CD14-positive monocyte (primary cell): ENCODE measurements around the gene MAP2. TPM values are rescaled to one million over a fixed set of nuclear protein-coding genes. Genes with fewer than 3 reads are reported as not detected.

Experiments
- DNase-seq, 3 donors: peaks; one replicate each; pipeline ENCODE4 v3.0.0-alpha.2; 2011 to 2022
- H2AFZ ChIP-seq: 2 replicates; pipeline ENCODE4 v1.6.0; 2012; ENCODE audit warnings: mild to moderate bottlenecking, low read depth, low read length, inconsistent platforms; ENCODE audit not compliant: insufficient read depth, poor library complexity, severe bottlenecking
- H3K27ac ChIP-seq, 2 donors: 1 replicate in 1 of 2; 2 replicates in 1 of 2; pipeline ENCODE4 v1.5.1; 2012 to 2013; ENCODE audit warnings: low read length in 2 of 2, control low read depth in 1 of 2, inconsistent platforms in 1 of 2, low read depth in 1 of 2, mild to moderate bottlenecking in 1 of 2
- H3K27me3 ChIP-seq, 2 donors: one replicate each; pipeline versions ENCODE4 v1.6.0 to v1.6.1; 2011 to 2013; ENCODE audit warnings: low read length in 2 of 2; ENCODE audit not compliant: control insufficient read depth in 2 of 2, insufficient read depth in 2 of 2
- H3K36me3 ChIP-seq, 2 donors: replicated peaks in 1 of 2; 1 replicate in 1 of 2; 2 replicates in 1 of 2; pipeline versions ENCODE4 v1.5.1 to v1.6.1; 2012 to 2013; ENCODE audit warnings: low read length in 2 of 2, control low read depth in 1 of 2, inconsistent platforms in 1 of 2, mild to moderate bottlenecking in 1 of 2; ENCODE audit not compliant: insufficient read depth in 2 of 2, control insufficient read depth in 1 of 2
- H3K4me1 ChIP-seq, 2 donors: 1 replicate in 1 of 2; 2 replicates in 1 of 2; pipeline versions ENCODE4 v1.5.1 to v1.6.1; 2012 to 2013; ENCODE audit warnings: low read length in 2 of 2, control low read depth in 1 of 2, inconsistent platforms in 1 of 2, mild to moderate bottlenecking in 1 of 2, moderate library complexity in 1 of 2; ENCODE audit not compliant: insufficient read depth in 2 of 2, control insufficient read depth in 1 of 2
- H3K4me2 ChIP-seq: replicated peaks from 2 replicates; pipeline ENCODE3; 2012; ENCODE audit warnings: low read length, moderate library complexity, mild to moderate bottlenecking; ENCODE audit not compliant: poor library complexity, severe bottlenecking; ENCODE audit errors: extremely low read depth
- H3K4me3 ChIP-seq, 3 experiments: fragments of 200-600 bp in 1 of 3; sonication (generic) in 1 of 3; replicated peaks in 1 of 3; 1 replicate in 2 of 3; 2 replicates in 1 of 3; pipeline ENCODE4 v1.5.1; 2011 to 2013; ENCODE audit warnings: low read length in 3 of 3, mild to moderate bottlenecking in 3 of 3, control low read depth in 2 of 3, low read depth in 2 of 3, inconsistent platforms in 1 of 3, moderate library complexity in 1 of 3
- H3K79me2 ChIP-seq: 2 replicates; pipeline ENCODE4 v1.6.0; 2012; ENCODE audit warnings: mild to moderate bottlenecking, control low read depth, inconsistent platforms, low read length, moderate library complexity; ENCODE audit not compliant: insufficient read depth
- H3K9ac ChIP-seq: 2 replicates; pipeline ENCODE4 v1.6.0; 2017; ENCODE audit warnings: low read length, mild to moderate bottlenecking; ENCODE audit not compliant: insufficient read depth, poor library complexity, severe bottlenecking
- H3K9me3 ChIP-seq, 2 donors: replicated peaks in 1 of 2; 1 replicate in 1 of 2; 2 replicates in 1 of 2; pipeline versions ENCODE4 v1.5.1 to v1.6.1; 2012 to 2013; ENCODE audit warnings: low read length in 2 of 2, control low read depth in 1 of 2; ENCODE audit not compliant: control insufficient read depth in 1 of 2, insufficient read depth in 1 of 2
- H4K20me1 ChIP-seq: 2 replicates; pipeline ENCODE4 v1.6.0; 2012; ENCODE audit warnings: mild to moderate bottlenecking, low read length, control low read depth, moderate library complexity; ENCODE audit not compliant: insufficient read depth
- H3K27ac Mint-ChIP-seq, 7 donors: one replicate each; pipeline ENCODE4 v1.8.0; 2020; ENCODE audit warnings: mild to moderate bottlenecking in 7 of 7, mixed read lengths in 7 of 7, moderate library complexity in 6 of 7, inconsistent platforms in 2 of 7
- H3K27me3 Mint-ChIP-seq, 3 donors: one replicate each; pipeline ENCODE4 v1.8.0; 2021 to 2022; ENCODE audit warnings: low read depth in 3 of 3, mild to moderate bottlenecking in 3 of 3, mixed read lengths in 3 of 3, moderate library complexity in 3 of 3, inconsistent platforms in 1 of 3
- H3K36me3 Mint-ChIP-seq, 2 donors: one replicate each; pipeline ENCODE4 v1.8.0; 2020; ENCODE audit warnings: mixed read lengths in 2 of 2, inconsistent platforms in 1 of 2, mild to moderate bottlenecking in 1 of 2
- H3K4me1 Mint-ChIP-seq: one replicate; pipeline ENCODE4 v1.8.0; 2020; ENCODE audit warnings: mild to moderate bottlenecking, mixed read lengths
- H3K4me3 Mint-ChIP-seq, 2 donors: one replicate each; pipeline ENCODE4 v1.8.0; 2020; ENCODE audit warnings: mild to moderate bottlenecking in 2 of 2, mixed read lengths in 2 of 2, moderate library complexity in 1 of 2
- H3K9me3 Mint-ChIP-seq, 7 donors: one replicate each; pipeline ENCODE4 v1.8.0; 2020 to 2022; ENCODE audit warnings: mixed read lengths in 7 of 7, mild to moderate bottlenecking in 6 of 7, moderate library complexity in 6 of 7, inconsistent platforms in 2 of 7
- WGBS: methylation state at CpG from one replicate; pipeline ENCODE4 v1.1.5; 2013; ENCODE audit warnings: missing lambda C conversion rate; ENCODE audit not compliant: insufficient coverage; 5-methylcytosine and 5-hydroxymethylcytosine counted together
- intact Hi-C, 2 donors: fragments of 100-400 bp; cut with micrococcal nuclease; formaldehyde crosslinking; loops; one replicate each; pipeline versions ENCODE4 v1.15.0 to v1.15.1; 2023
- polyA plus RNA-seq, 3 donors: library from polyadenylated mRNA; depleted of rRNA in 1 of 3; unstranded in 2 of 3; stranded (reverse) in 1 of 3; fragments of 300-500 nt in 2 of 3; fragments of >200 nt in 1 of 3; fragmentation: Illumina TruSeq in 2 of 3; gene quantifications; 1 replicate in 2 of 3; 2 replicates in 1 of 3; pipeline ENCODE4 v1.2.3, GENCODE V29; 2012 to 2021
- TF ChIP-seq, protein P1 (sequence below): fragments of 200-600 bp; IDR thresholded peaks from one replicate; pipeline ENCODE4 v1.8.0; 2022; ENCODE audit warnings: antibody characterized with exemption, mild to moderate bottlenecking

Gene MAP2
- polyA plus RNA-seq, 3 donors: not detected

- Histone ChIP-seq H3K9ac (no peak overlapping the region), H4K20me1 (no peaks in the 10 kb centered on the region), H2AFZ (no peak overlapping the region), H3K79me2 (no peaks in the 10 kb centered on the region), H3K27ac (no peak overlapping the region), H3K27me3 (no peaks in the 10 kb centered on the region), H3K4me1 (peaks cover 11 to 14% of the 10 kb centered on the region in 2 donors), H3K4me3 (no peak overlapping the region), H3K36me3 (no peaks in the 10 kb centered on the region), H3K9me3 (no peaks in the 10 kb centered on the region), H3K4me2 (no peak overlapping the region)
- DNase-seq: no peak
- TF ChIP-seq, protein P1, sequence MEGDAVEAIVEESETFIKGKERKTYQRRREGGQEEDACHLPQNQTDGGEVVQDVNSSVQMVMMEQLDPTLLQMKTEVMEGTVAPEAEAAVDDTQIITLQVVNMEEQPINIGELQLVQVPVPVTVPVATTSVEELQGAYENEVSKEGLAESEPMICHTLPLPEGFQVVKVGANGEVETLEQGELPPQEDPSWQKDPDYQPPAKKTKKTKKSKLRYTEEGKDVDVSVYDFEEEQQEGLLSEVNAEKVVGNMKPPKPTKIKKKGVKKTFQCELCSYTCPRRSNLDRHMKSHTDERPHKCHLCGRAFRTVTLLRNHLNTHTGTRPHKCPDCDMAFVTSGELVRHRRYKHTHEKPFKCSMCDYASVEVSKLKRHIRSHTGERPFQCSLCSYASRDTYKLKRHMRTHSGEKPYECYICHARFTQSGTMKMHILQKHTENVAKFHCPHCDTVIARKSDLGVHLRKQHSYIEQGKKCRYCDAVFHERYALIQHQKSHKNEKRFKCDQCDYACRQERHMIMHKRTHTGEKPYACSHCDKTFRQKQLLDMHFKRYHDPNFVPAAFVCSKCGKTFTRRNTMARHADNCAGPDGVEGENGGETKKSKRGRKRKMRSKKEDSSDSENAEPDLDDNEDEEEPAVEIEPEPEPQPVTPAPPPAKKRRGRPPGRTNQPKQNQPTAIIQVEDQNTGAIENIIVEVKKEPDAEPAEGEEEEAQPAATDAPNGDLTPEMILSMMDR: no peak
- no CpG with 5 or more reads among the region's 1 CpG for WGBS
- Mint-ChIP-seq H3K27me3 (peaks cover 0 to 2% (median under 1%) of the 10 kb centered on the region in 3 donors), H3K4me3 (no peak overlapping the region), H3K36me3 (no peaks in the 10 kb centered on the region), H3K4me1 (peaks cover 10% of the 10 kb centered on the region), H3K27ac (no peak overlapping the region), H3K9me3 (peaks cover 0 to 4% (median 0%) of the 10 kb centered on the region in 7 donors)
- intact Hi-C loops: no loop called here
Observed at GRCh38 chr2:209468846-209469245, 45.0 kb downstream of the MAP2 start.

DNA sequence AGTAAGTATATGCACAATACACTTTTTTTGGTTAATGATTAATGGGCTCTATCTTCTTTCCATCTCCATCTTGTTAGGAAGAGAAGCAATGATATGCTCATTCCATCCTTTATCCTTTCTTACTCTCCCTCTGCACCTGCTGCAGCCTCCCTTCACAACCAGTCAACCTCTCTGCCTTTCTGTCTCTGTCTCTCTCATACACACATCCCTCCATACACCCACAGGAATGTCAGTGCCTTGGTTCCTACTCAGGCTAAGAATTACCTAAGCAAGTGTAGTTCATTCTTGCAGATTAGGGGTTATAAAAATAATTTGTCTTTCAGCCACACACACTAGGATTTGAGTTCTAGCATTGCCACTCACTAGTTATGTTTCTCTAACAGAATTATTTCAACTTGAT lies 45.6 kb downstream of the MAP2 start:
- no peaks in the 10 kb centered on the region for H3K79me2 ChIP-seq
- H3K4me1 ChIP-seq: peaks cover 13 to 14% of the 10 kb centered on the region in 2 donors
- H3K4me3 ChIP-seq: no peak overlapping the region
- no peak for DNase-seq
- no peak overlapping the region for H2AFZ ChIP-seq
- H3K4me2 ChIP-seq: no peak overlapping the region
- no peaks in the 10 kb centered on the region for H3K27me3 ChIP-seq
- no peaks in the 10 kb centered on the region for H3K36me3 ChIP-seq
- no peak overlapping the region for H3K4me3 Mint-ChIP-seq
- H3K4me1 Mint-ChIP-seq: peaks cover 14% of the 10 kb centered on the region
- intact Hi-C loops: no loop called here
- H3K9me3 ChIP-seq: no peaks in the 10 kb centered on the region
- peaks cover 0 to 4% (median 0%) of the 10 kb centered on the region in 7 donors for H3K9me3 Mint-ChIP-seq
- TF ChIP-seq, protein P1: no peak
- no peak overlapping the region for H3K27ac Mint-ChIP-seq
- H3K36me3 Mint-ChIP-seq: no peaks in the 10 kb centered on the region
- no peak overlapping the region for H3K9ac ChIP-seq
- no peaks in the 10 kb centered on the region for H4K20me1 ChIP-seq
- H3K27ac ChIP-seq: no peak overlapping the region
- H3K27me3 Mint-ChIP-seq: peaks cover 0 to 2% (median 0%) of the 10 kb centered on the region in 3 donors
